A549 treated with GW870086 at 1 μM for 4 hours (cell line): Measurements from ENCODE around the gene PFKL. TPM values are rescaled to one million over a fixed set of nuclear protein-coding genes. Genes with fewer than 3 reads are reported as not detected.

Source experiments
- total RNA-seq: library from RNA; stranded (reverse); fragments of 200-300 nt; extraction: Qiagen RNA extraction; gene quantifications from 5 replicates; pipeline ENCODE4 v1.2.3, GENCODE V29; 2022; ENCODE audit warnings: low read depth

The PFKL gene
- total RNA-seq = 36.6 to 68.8 TPM (median 46.4 TPM) in 5 replicates

DNA sequence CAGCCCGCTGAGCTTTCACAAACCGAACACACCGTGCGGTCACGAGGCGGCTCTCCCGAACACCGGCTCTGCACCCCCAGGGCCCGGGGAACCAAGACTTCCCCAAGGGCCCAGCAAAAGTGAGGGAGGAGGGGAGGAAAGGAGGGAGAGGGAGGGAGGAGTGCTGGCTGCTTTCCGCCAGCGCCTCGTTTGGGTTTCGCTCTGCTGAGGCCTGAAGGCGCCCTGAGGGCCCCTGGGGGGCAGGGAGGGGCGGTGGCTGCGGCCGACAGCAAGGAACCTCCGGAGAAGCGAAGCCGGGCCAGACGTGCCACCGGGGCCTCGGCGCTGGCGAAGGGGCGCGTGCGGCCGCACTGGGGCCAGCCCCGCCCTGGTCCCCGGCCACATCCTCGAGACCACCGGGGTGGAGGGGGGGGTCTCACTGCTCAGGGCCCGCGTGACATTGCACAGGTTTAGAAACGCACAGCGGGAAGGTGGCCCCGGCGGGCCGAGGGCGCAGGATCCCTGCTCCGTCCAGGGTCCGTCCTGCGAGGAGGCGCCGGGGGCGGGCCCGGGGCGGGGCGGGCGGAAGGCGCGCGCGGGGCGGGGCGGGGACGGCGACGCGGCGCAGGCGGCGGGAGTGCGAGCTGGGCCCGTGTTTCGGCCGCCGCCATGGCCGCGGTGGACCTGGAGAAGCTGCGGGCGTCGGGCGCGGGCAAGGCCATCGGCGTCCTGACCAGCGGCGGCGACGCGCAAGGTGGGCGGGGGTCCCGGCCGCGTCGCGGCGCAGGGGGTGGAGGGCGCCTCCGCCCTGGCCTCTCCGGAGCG is at the start of gene PFKL:
PFKL (plus strand) TSS at position 596 of the 804 bp plus-strand sequence; CDS start at position 649, 53 bp downstream.

GRCh38 chr21:44261675-44262295 is 38.1 kb upstream of the PFKL start, which contains the start of gene DNMT3L:
TSS of gene DNMT3L (minus strand) at chr21:44261897. CDS start at chr21:44261259, 638 bp downstream.

DNA sequence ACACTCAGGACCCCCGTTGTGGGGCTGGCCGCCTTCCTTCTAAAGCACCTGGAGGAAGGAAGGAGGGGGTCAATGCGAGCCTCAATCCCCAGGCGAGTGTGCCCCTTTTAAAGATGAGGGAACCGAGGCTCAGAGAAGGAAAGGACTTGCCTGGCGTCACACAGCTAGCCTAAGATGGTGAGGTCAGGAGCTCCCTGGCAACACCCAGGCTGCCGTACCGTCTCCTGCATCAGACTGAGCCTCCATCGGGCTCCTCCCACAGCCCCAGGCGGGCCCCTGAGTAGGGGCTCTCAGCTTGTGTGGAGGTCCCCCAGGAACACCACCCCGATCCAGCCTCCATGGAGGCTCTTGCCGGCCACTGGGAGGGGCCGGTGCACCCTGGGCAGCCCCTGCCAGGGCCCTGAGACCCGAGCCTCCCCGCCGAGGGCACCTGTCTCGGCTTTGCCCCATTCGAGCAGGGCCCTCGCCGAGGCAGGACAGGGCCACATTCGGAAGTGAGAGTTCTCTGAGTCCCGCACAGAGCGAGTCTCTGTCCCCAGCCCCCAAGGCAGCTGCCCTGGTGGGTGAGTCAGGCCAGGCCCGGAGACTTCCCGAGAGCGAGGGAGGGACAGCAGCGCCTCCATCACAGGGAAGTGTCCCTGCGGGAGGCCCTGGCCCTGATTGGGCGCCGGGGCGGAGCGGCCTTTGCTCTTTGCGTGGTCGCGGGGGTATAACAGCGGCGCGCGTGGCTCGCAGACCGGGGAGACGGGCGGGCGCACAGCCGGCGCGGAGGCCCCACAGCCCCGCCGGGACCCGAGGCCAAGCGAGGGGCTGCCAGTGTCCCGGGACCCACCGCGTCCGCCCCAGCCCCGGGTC is 14.5 kb upstream of the PFKL start, which contains the start of gene AIRE:
AIRE (plus strand) TSS at position 739 of the 855 bp plus-strand sequence. CDS start 131 bp downstream, outside the sequence.

DNA sequence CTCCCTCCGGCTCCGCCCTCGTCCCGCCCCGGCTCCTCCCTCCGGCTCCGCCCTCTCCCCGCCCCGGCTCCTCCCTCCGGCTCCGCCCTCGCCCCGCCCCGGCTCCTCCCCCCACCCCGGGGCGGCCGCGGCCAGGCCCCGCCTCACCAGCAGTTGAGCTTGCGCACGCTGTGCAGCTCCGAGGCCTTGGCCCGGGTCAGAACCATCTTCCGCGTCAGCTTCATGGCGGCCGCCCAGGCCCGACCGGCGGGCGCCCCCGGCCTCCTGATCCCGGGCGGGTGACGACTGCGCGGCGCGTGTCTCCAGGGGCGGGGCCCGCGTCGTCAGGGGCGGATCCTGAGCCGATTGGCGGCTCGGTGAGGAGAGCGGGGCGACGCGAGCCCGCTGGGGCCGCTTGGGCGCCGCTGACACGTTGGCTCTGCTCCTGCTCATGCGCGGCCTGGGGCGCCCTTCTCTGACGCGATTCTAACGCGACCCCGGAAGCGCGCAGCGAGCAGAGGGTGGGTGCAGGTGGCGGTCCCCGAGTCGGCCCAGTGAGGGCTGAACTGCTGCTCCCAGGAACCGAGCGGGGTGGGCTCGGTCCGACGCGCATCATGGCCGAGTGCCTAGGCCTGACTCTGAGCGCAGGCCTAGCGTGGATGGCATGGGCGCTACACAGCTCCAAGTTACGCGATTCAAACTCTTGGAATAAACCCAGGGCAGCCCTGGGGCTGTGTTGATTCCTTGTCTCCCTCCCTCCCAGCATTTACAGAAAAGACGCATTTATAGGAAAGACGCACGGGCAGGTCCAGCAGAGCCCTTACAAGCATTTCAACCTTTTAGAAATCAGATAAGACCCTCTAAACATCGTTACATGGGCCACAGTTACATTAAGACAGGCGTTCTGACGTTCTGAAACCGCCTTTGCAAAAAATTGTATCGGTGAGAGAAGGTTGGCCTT is 39.4 kb downstream of the PFKL start, which contains the start of gene CFAP410:
CFAP410 (minus strand) TSS at position 420 of the 940 bp plus-strand sequence; CDS start at position 224, 196 bp downstream.

GRCh38 chr21:44353191-44353970 is 53.5 kb downstream of the PFKL start, which contains the start of gene TRPM2:
TSS of gene TRPM2 (plus strand) at chr21:44353621. CDS start at chr21:44353701, 80 bp downstream.

Other genes starting within 250 kb of the PFKL start
- gene PWP2, start 192.7 kb upstream of the PFKL start, total RNA-seq = 1.4 to 4.4 TPM (median 2.2 TPM) in 5 replicates
- gene GATD3, start 166.4 kb upstream of the PFKL start, total RNA-seq = 2.7 to 5.6 TPM (median 3.0 TPM) in 5 replicates
- gene ICOSLG, start 59.1 kb upstream of the PFKL start, total RNA-seq = 3.7 to 5.0 TPM (median 4.4 TPM) in 5 replicates
- gene DNMT3L, start 38.2 kb upstream of the PFKL start, total RNA-seq = not detected in 5 replicates
- gene AIRE, start 14.2 kb upstream of the PFKL start, total RNA-seq = not detected in 5 replicates
- 6.8 to 9.9 TPM (median 7.6 TPM) in 5 replicates for gene CFAP410, start 39.3 kb downstream of the PFKL start, total RNA-seq
- 7.5 to 10.9 TPM (median 8.1 TPM) in 5 replicates for gene TRPM2, start 53.6 kb downstream of the PFKL start, total RNA-seq
- gene LRRC3, start 155.5 kb downstream of the PFKL start, total RNA-seq = 1.2 to 2.1 TPM (median 1.9 TPM) in 5 replicates
- gene KRTAP10-1, start 240.1 kb downstream of the PFKL start, total RNA-seq = not detected in 5 replicates